ENCODE data around the gene AGO1. TPM values are rescaled to one million over a fixed set of nuclear protein-coding genes. Genes with fewer than 3 reads are reported as not detected.
"Not testable (repeated sequence)": the region's sequence is repeated elsewhere in the genome, so short reads cannot be mapped to it uniquely, and the experiment has no call there.

The AGO1 gene
- total RNA-seq, 1 donor from 2014 or later = 25.7 TPM

- intact Hi-C loops (cut with micrococcal nuclease) = not testable (repeated sequence)
Measured at GRCh38 chr1:35869245-35869950, 13.6 kb upstream of the AGO1 start.

GRCh38 chr1:35870651-35871309 is 12.2 kb upstream of the AGO1 start:
- intact Hi-C loops (cut with micrococcal nuclease) = no loop called here

DNA sequence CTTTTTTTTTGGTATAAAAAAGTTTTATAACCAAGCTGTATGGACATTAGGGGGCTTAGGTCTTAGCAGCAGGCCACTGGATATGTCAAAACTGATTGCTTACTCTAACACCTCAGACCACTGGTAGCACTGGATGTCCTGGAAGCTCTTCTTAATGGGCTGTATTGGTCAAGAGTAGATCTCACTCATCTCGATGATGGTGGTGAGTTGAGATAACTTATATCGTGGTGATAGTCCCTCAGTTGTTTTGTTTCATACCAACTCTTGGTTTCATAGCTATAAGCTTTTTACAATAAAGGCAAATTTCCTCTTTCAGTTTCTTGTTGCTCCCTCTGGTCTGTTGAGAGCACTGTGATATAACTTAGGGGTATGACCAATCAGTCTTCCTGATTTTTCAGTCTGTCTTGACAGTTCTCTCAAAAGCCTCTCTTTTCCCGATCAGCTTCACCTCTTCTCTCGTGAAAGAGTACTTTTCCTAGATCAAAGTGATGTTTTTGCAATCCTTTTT is 9.7 kb upstream of the AGO1 start:
- intact Hi-C loops (cut with micrococcal nuclease) = no loop called here

DNA sequence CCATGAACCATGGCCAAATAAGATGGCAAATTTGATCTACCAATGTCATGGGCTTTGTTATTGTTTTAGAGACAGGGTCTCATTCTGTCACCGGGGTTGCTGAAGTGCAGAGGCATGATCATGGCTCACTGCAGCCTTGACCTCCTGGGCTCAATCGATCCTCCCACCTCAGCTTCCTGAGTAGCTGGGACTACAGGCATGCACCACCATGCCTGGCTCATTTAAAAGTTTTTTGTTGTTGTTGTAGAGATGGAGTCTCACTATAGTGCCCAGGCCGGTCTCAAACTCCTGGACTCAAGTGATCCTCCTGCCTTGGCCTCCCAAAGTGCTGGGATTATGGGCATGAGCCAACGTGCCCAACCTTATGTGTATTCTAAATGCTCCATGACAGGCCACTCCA is 8.9 kb upstream of the AGO1 start:
- intact Hi-C loops (cut with micrococcal nuclease) = not testable (repeated sequence)

DNA sequence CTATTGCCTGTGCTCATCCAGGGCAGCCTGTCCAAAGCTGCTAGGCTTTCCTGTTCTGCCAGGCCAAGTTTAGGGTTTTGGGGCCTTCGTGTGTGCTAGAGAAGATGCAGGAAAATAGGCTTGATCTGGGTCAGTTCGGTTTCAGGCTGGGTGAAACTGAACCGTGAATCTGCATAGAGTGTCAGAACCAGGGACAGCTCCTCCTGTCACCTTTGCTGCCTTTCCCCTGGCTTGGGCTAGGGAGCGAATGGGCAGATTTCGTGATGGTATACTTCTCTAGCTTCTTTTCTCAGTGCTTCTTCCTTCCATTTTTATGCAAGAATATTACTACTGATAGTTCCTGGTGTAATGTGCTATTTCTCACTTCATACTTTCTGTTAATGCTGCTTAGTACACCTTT is 6.0 kb upstream of the AGO1 start:
- intact Hi-C loops (cut with micrococcal nuclease) = no loop called here

DNA sequence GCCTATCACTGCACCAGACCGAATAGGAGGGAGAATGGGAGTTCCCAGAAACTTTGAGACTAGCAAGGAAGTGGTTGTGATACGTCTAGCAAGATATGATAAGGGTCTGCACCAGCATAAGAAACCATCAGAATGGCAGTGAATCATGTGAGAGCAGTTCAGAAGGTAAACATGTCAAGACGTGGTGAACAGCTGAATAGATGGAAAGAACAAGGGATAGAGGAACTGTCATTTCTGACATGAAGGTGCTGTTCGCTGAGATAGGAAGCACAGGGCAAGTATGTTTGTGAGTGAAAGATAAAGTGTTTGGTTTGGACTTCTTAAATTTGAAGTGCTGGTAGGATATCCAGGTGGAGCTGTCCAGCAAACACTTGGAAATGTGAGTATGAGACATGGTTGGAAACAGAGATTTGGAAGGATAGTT is 1.1 kb upstream of the AGO1 start:
- intact Hi-C loops (cut with micrococcal nuclease) = loop anchor here (2.0 to 10.0 kb wide), 3 partner anchors 71 to 1023 kb away; partner anchors contain the start of genes SMIM12 and STK40

DNA sequence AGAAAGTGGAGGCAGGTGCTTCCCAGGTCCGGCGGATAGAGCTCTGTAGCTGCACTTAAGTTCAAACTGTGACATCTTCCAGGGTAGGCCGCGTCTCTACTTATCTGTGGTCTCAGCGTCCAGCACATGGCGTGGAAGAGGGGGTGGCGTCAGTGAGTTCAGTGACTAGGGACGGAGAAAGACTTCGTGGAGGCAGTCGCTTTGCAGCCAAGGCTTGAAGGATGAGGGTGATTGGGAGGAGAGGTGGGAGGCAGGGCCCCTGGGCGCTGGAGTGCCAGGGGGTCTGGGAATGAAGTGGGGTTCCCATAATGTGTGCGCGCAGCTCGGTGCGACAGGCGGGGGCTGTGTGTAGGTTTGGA is 444 bp upstream of the AGO1 start:
- intact Hi-C loops (cut with micrococcal nuclease) = loop anchor here (2.0 to 10.0 kb wide), 3 partner anchors 72 to 1024 kb away; partner anchors contain the start of genes SMIM12 and STK40

DNA sequence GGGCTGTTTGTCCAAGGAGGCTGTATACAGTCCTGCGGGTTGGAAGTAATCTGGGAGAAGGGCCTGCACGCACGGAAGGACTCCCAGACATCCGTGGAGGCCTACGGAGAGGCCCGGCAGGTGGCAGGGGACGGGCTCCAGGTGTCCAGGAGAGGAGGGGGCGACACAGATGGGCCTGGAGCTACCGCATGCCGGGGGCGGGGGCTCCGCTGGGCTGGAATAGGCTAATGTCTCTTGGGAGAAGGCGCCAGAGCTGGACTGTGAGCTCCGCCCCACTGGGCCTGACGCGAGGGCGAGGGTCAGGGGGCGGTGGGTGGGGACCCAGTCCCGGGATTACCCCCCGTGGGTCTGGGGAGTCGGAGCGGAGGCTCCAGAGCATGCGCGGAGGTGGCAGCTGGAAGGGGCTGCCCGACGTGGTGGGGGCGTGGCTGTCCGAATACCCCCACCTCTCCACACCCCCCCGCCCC is 659 bp downstream of the AGO1 start:
- intact Hi-C loops (cut with micrococcal nuclease) = loop anchor here (1.0 to 10.0 kb wide), 10 partner anchors 47 to 1025 kb away; partner anchors contain the start of genes ADPRS, CLSPN, SMIM12 and STK40

- intact Hi-C loops (cut with micrococcal nuclease) = loop anchor here (10.0 kb wide), 1 partner anchor 500 kb away; the partner anchor contains the start of gene STK40
Measured at GRCh38 chr1:35884934-35885333, 1.9 kb downstream of the AGO1 start.

DNA sequence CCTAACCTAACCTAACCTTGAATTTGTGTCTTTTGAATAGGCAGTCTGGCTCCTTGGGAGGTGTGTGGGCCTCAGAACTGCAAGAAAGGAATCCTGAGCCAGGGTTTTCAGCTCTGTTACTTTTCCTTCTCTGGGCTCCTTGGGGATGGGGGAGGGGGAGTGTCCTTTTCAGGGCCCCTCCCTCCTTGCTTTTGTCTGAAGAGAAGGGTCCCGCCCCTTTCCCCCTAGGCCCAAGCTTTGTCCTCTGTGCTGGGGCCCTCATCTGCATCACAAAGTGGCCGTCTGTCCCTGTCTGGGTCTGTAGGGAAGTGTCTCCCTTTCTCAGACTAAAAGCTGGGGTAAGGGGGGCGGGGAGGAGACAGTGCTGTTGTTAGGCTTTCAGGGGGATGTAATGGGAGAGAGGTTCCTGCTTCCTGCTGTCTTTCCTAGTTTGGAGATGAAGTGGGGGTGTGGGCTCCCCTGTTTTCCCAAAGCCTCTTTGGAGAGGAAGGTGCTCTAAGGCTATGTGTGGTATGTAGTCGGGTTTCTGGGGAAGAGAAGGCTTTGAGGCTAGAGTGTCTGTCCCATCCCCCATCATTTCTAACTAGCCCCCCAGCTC is 3.1 kb downstream of the AGO1 start:
- intact Hi-C loops (cut with micrococcal nuclease) = loop anchor here (10.0 kb wide), 1 partner anchor 499 kb away; the partner anchor contains the start of gene STK40

DNA sequence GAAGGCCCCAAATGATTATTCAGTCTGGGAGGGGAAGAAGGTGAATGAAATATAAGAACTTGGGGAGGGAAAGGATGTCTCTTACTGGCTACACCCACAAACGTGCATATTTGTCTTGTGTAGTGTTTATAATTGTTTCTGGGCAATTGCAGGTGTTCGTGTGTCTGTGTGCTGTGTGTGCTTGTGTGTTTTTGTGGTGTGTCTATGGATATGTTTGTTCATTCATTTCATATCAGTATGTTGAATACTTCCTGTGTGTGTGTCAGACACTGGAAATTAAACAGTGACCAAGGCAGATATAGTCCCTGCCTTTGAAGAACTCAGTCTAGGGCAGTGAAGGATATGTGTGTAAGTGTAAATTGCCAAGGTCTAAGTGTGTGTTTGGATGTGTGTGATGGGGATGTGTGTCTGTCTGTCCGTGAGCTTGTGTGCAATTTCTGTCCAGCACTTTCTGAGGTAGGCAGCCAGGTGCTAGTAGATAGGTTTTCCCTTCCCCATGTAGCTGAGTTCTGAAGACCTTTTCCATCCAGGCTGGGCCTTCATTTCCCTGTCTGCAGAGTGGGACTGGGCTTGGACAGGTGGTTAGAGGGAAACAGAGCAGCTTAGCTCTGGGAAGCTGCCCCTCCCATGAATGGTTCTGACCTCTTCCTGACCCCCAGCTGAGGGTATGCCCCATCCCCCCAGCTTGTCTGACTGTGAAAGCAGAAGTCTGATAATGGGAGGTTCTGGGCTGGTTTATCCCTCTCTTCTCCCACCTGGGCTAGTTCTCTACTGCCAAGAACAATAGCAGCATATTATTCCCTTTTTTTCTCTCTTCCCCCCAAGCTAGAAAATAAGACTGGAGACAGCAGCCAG is 3.8 kb downstream of the AGO1 start:
- intact Hi-C loops (cut with micrococcal nuclease) = loop anchor here (1.0 to 10.0 kb wide), 2 partner anchors 42 to 498 kb away; partner anchors contain the start of gene STK40

- intact Hi-C loops (cut with micrococcal nuclease) = loop anchor here (1.0 to 10.0 kb wide), 2 partner anchors 42 to 497 kb away; partner anchors contain the start of gene STK40
Measured at GRCh38 chr1:35887508-35887907, 4.5 kb downstream of the AGO1 start.

- intact Hi-C loops (cut with micrococcal nuclease) = loop anchor here (10.0 kb wide), 1 partner anchor 497 kb away; the partner anchor contains the start of gene STK40
Measured at GRCh38 chr1:35888255-35888654, 5.2 kb downstream of the AGO1 start.

DNA sequence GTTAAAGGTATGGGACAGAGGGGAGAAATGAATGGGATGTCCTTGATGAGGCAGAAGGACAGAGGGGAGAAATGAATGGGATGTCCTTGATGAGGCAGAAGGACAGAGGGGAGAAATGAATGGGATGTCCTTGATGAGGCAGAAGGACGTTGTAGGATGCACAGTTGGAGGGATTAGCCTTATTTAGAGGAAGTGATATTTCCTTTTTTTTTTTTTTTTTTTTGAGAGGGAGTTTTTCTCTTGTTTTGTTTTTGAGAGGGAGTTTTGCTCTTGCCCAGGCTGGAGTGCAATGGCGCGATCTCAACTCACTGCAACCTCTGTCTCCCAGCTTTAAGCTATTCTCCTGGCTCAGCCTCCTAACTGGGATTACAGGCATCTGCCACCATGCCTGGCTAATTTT is 6.0 kb downstream of the AGO1 start:
- intact Hi-C loops (cut with micrococcal nuclease) = loop anchor here (10.0 kb wide), 1 partner anchor 496 kb away; the partner anchor contains the start of gene STK40

- intact Hi-C loops (cut with micrococcal nuclease) = no loop called here
Measured at GRCh38 chr1:35893051-35893879, 10.3 kb downstream of the AGO1 start.

DNA sequence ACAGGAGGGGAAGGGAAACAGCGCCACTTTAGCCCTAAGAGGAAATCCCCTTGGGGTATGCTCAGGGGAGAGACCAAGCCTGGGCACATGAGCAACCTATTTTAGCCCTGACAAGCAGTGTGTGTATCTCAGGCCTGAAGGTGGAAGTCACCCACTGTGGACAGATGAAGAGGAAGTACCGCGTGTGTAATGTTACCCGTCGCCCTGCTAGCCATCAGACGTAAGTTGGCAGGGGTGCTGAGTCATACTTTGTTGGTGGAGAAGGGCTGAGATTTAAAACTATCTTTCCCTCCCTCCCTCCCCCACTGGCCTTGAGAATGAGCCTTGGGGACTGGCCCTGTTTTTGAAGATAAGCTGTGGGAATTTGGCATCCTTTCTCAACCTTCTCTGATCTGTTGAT is 11.2 kb downstream of the AGO1 start:
- intact Hi-C loops (cut with micrococcal nuclease) = no loop called here

DNA sequence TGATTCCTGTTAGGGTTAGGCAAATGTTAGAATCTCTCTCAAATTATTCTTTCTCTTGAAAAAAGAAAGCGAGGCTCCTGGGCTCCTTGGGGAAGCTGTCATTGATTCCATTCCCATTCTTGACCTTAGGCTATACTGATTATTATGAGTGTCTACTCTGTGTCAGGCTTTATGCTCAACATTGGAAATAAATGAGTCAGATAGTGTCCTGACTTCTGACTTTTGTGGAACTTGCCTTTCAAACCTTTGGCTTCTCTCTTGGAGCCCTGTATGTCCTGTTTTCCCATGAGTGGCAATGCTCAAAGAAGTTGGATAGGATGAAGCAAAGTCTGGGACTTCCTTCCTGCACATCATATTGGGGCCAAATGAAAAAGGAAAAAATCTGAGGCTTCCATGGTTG is 11.6 kb downstream of the AGO1 start:
- intact Hi-C loops (cut with micrococcal nuclease) = no loop called here

DNA sequence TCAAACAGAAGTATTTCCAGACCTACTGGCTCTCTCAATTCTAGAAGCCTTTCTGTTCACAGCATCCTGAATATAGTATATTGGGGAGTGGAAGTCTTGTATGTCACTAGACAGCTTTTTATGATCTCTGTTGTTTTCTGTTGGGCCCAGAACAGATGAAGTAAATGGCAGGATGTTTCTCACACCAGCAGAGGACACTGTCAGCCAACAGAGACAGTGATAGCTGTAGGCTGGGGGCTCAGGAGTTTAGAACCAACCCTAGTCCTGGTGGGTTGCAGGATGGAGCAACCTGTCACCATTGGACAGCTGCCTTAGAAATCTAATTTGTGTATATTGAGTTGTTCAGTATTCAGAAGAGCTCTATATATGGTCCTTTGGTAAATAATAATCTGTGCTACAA is 16.9 kb downstream of the AGO1 start:
- intact Hi-C loops (cut with micrococcal nuclease) = no loop called here

- intact Hi-C loops (cut with micrococcal nuclease) = no loop called here
Measured at GRCh38 chr1:35901235-35901634, 18.2 kb downstream of the AGO1 start.

- intact Hi-C loops (cut with micrococcal nuclease) = no loop called here
Measured at GRCh38 chr1:35902671-35903070, 19.7 kb downstream of the AGO1 start.
